HG03460 (cell line): ENCODE data around the gene KCNMA1.
A peak's percentile ranks its signal among the peaks of the same experiment; 100 is the strongest.
"Not testable (repeated sequence)": the region's sequence is repeated elsewhere in the genome, so short reads cannot be mapped to it uniquely, and the experiment has no call there.

Source experiments
- ATAC-seq: cut with Tn5 transposase; IDR thresholded peaks from one replicate; pipeline ENCODE4 v1.9.1; 2021; ENCODE audit not compliant: unreplicated experiment

The KCNMA1 gene

GRCh38 chr10:77608281-77608680, 29.3 kb downstream of the KCNMA1 start:
- no peak for ATAC-seq

GRCh38 chr10:77606751-77607150, 30.9 kb downstream of the KCNMA1 start:
- no peak for ATAC-seq

GRCh38 chr10:77605466-77605865, 32.1 kb downstream of the KCNMA1 start:
- ATAC-seq, result no peak

GRCh38 chr10:77604941-77605351, 32.7 kb downstream of the KCNMA1 start:
- no peak for ATAC-seq

GRCh38 chr10:77604063-77604462, 33.5 kb downstream of the KCNMA1 start:
- ATAC-seq, result no peak

- ATAC-seq, result peak; percentile 63
Observed at GRCh38 chr10:77603534-77603927, 34.1 kb downstream of the KCNMA1 start.

- ATAC-seq, result no peak
Observed at GRCh38 chr10:77602913-77603533, 34.6 kb downstream of the KCNMA1 start.

GRCh38 chr10:77602231-77602912, 35.2 kb downstream of the KCNMA1 start:
- ATAC-seq, result no peak

- ATAC-seq, result no peak
Observed at GRCh38 chr10:77601488-77601887, 36.1 kb downstream of the KCNMA1 start.

GRCh38 chr10:77600640-77601039, 37.0 kb downstream of the KCNMA1 start:
- no peak for ATAC-seq

GRCh38 chr10:77599651-77600050, 38.0 kb downstream of the KCNMA1 start:
- ATAC-seq, result no peak

- ATAC-seq, result no peak
Observed at GRCh38 chr10:77598606-77599005, 39.0 kb downstream of the KCNMA1 start.

- no peak for ATAC-seq
Observed at GRCh38 chr10:77597560-77597959, 40.0 kb downstream of the KCNMA1 start.

GRCh38 chr10:77594471-77594783, 43.2 kb downstream of the KCNMA1 start:
- no peak for ATAC-seq

- no peak for ATAC-seq
Observed at GRCh38 chr10:77593771-77594470, 43.7 kb downstream of the KCNMA1 start.

- no peak for ATAC-seq
Observed at GRCh38 chr10:77592946-77593636, 44.5 kb downstream of the KCNMA1 start.

GRCh38 chr10:77592510-77592909, 45.1 kb downstream of the KCNMA1 start:
- no peak for ATAC-seq

GRCh38 chr10:77591238-77591880, 46.2 kb downstream of the KCNMA1 start:
- ATAC-seq, result no peak

GRCh38 chr10:77590344-77591237, 47.0 kb downstream of the KCNMA1 start:
- no peak for ATAC-seq

GRCh38 chr10:77589703-77590102, 47.9 kb downstream of the KCNMA1 start:
- ATAC-seq, result not testable (repeated sequence)
